HAP-1 (cell line): ENCODE results near the gene RNF11.

Experiments used
- DNase-seq, 2 experiments: peaks; one replicate each; pipeline ENCODE4 v3.0.0-alpha.2; 2016 to 2020; ENCODE audit warnings: low spot score in 2 of 2
- H3K27me3 ChIP-seq: fragments of 250-450 bp; sonication (Bioruptor Pico); 2 replicates; pipeline ENCODE4 v1.5.1; 2020; ENCODE audit warnings: low read depth, mild to moderate bottlenecking, moderate library complexity
- H3K36me3 ChIP-seq: fragments of 250-450 bp; sonication (Bioruptor Pico); replicated peaks from 2 replicates; pipeline ENCODE4 v1.5.1; 2020; ENCODE audit warnings: mild to moderate bottlenecking
- H3K4me1 ChIP-seq: fragments of 250-450 bp; sonication (Bioruptor Pico); 2 replicates; pipeline ENCODE4 v1.5.1; 2020; ENCODE audit warnings: mild to moderate bottlenecking
- H3K4me3 ChIP-seq: fragments of 250-450 bp; sonication (Bioruptor Pico); 2 replicates; pipeline ENCODE4 v1.5.1; 2020; ENCODE audit warnings: mild to moderate bottlenecking, moderate library complexity
- H3K9me3 ChIP-seq: fragments of 250-450 bp; sonication (Bioruptor Pico); 2 replicates; pipeline ENCODE4 v1.5.1; 2020; ENCODE audit warnings: mild to moderate bottlenecking, moderate library complexity
- in situ Hi-C: fragments of 300-500 bp; cut with MboI; formaldehyde crosslinking; loops from 3 replicates; pipeline ENCODE4 v1.14.3; 2020; ENCODE audit warnings: low sequenced_read_pairs, inconsistent platforms, mixed read lengths

Gene RNF11

DNA sequence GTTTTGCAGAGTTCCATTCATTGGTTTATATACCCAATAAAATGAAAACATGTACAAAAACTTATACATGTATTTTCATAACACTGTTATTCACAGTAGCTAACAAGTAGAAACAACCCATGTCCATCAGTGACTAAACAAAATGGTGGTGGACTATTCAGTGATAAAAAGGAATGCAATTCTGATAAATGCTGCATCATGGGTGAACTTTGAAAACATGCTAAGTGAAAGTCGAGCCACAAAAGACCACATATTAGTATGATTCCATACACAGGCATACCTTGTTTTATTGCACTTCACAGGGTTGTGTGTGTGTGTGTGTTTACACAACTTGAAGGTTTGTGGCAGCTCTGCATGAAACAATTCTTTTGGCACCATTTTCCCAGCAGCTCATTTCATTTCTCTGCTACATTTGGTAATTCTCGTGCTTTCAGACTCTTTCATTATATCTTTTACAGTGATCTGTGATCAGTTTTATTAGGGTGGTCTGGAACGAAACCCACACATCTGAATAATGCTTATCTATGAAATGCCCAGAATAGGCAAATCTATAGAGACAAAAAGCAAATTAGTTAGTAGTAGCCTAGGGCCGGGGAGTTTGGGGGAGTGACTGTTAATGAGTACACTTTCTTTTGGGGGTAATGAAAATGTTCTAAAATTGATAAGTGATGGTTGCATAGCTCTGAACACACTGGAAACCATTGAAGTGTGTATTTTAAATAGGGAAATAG lies 27.2 kb downstream of the RNF11 start:
- no peak overlapping the region for H3K4me3 ChIP-seq
- H3K36me3 ChIP-seq: no peaks in the 10 kb centered on the region
- in situ Hi-C loops: no loop called here
- H3K27me3 ChIP-seq: no peaks in the 10 kb centered on the region
- peaks cover 17% of the 10 kb centered on the region for H3K4me1 ChIP-seq
- no peak for DNase-seq
- no peaks in the 10 kb centered on the region for H3K9me3 ChIP-seq

DNA sequence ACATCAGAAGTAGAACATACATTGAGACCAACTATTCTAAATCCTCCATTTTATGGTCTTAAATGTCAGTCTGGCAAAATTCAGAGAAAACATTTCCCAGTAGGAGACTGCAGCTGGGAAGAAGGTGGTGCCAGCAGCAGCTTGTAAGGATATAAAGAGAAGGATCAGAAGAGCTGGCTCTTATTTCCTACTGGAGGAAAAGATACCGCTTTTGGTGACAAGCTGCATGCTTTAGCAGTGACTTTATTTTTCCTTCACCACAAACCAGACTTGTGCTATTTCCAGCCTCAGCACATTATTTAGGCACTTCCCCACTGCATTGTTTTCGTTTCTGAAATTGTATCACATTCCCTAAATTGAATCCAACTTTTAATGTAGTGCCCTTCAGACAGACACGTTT lies 28.4 kb downstream of the RNF11 start:
- in situ Hi-C loops: no loop called here
- no peaks in the 10 kb centered on the region for H3K36me3 ChIP-seq
- no peak overlapping the region for H3K4me3 ChIP-seq
- DNase-seq: no peak
- H3K4me1 ChIP-seq: peaks cover 17% of the 10 kb centered on the region
- no peaks in the 10 kb centered on the region for H3K27me3 ChIP-seq
- no peaks in the 10 kb centered on the region for H3K9me3 ChIP-seq

DNA sequence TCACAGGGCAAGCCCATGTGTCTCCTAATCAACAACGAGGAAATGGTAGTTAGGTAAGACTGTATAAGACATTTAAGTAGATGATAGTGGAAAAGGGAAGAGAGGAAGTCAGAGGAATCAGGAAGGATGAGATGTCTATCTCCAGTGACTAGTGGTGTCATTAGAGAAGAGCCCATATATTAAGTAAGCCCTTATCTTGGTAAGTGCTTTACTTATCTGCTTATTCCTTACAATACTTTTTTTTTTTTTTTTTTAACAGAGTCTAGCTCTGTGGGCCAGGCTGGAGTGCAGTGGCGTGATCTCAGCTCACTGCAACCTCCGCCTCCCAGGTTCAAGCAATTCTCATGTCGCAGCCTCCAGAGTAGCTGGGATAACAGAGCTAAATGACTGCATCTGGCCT lies 29.5 kb downstream of the RNF11 start:
- Histone ChIP-seq H3K27me3 (no peaks in the 10 kb centered on the region), H3K9me3 (no peaks in the 10 kb centered on the region), H3K36me3 (no peaks in the 10 kb centered on the region), H3K4me3 (no peak overlapping the region), H3K4me1 (peaks cover 14% of the 10 kb centered on the region)
- in situ Hi-C loops: no loop called here
- DNase-seq: no peak

- Histone ChIP-seq H3K27me3 (no peaks in the 10 kb centered on the region), H3K4me1 (peaks cover 14% of the 10 kb centered on the region), H3K9me3 (no peaks in the 10 kb centered on the region), H3K36me3 (no peaks in the 10 kb centered on the region), H3K4me3 (no peak overlapping the region)
- in situ Hi-C loops: no loop called here
- no peak for DNase-seq
These were observed 30.1 kb downstream of the RNF11 start for GRCh38 chr1:51266181-51266580.

- Histone ChIP-seq H3K4me1 (peaks cover 18% of the 10 kb centered on the region), H3K4me3 (no peak overlapping the region), H3K9me3 (no peaks in the 10 kb centered on the region), H3K27me3 (no peaks in the 10 kb centered on the region), H3K36me3 (no peaks in the 10 kb centered on the region)
- DNase-seq: no peak
- in situ Hi-C loops: no loop called here
These were observed 30.7 kb downstream of the RNF11 start for GRCh38 chr1:51266791-51267190.

DNA sequence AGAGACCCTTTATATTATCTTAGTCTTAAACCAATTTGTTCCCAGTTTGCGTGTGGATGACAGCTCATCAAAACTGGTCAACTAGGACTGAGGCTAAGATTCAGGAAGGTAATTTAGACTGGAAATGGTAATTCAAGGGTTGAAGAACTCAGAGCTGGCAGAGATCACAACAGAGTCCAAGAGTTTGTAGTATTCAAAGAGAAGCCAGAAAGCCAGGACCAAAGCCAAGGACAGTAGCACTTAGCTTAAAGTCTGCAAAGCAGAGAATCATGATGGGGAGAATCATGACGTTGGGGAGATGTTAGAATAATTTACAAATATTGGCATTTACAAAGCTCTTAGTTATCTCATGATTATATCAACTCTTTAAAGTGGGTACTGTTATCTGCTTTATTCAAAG lies 32.6 kb downstream of the RNF11 start:
- in situ Hi-C loops: no loop called here
- Histone ChIP-seq H3K4me1 (peaks cover 20% of the 10 kb centered on the region), H3K27me3 (no peaks in the 10 kb centered on the region), H3K36me3 (no peaks in the 10 kb centered on the region), H3K4me3 (no peak overlapping the region), H3K9me3 (no peaks in the 10 kb centered on the region)
- no peak for DNase-seq

DNA sequence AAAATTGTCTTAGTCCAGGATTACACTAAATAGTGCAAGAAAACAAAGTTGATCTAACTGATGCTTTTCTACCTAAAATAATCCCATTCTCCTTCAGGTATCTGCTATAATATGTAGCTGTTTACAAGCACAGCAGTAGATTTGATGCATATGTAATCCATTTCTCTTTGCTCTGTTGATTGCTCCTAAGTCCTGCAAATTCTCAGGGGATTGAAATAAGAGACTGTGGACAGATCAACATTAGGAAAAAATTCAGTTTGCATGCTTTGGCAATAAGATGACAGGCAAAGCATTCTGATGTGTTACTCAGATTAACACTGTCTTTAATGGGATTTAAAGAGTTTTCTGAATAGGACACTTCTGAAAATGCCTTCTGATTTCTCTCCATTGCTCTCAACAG lies 34.7 kb downstream of the RNF11 start:
- in situ Hi-C loops: no loop called here

GRCh38 chr1:51272916-51273315 lies 36.8 kb downstream of the RNF11 start:
- Histone ChIP-seq H3K4me3 (no peak overlapping the region), H3K27me3 (no peaks in the 10 kb centered on the region), H3K9me3 (no peaks in the 10 kb centered on the region), H3K4me1 (peaks cover 13% of the 10 kb centered on the region), H3K36me3 (no peaks in the 10 kb centered on the region)
- in situ Hi-C loops: no loop called here
- DNase-seq: no peak

More for the DNA sequence above, 34.7 kb downstream of the RNF11 start:
- no peaks in the 10 kb centered on the region for H3K9me3 ChIP-seq
- no peak for DNase-seq
- no peaks in the 10 kb centered on the region for H3K36me3 ChIP-seq
- no peaks in the 10 kb centered on the region for H3K27me3 ChIP-seq
- peaks cover 17% of the 10 kb centered on the region for H3K4me1 ChIP-seq
- H3K4me3 ChIP-seq: no peak overlapping the region

GRCh38 chr1:51274676-51275075 lies 38.6 kb downstream of the RNF11 start:
- H3K4me3 ChIP-seq: no peak overlapping the region
- in situ Hi-C loops: no loop called here
- no peak for DNase-seq
- no peaks in the 10 kb centered on the region for H3K27me3 ChIP-seq
- no peaks in the 10 kb centered on the region for H3K9me3 ChIP-seq
- no peaks in the 10 kb centered on the region for H3K36me3 ChIP-seq
- peaks cover 13% of the 10 kb centered on the region for H3K4me1 ChIP-seq

DNA sequence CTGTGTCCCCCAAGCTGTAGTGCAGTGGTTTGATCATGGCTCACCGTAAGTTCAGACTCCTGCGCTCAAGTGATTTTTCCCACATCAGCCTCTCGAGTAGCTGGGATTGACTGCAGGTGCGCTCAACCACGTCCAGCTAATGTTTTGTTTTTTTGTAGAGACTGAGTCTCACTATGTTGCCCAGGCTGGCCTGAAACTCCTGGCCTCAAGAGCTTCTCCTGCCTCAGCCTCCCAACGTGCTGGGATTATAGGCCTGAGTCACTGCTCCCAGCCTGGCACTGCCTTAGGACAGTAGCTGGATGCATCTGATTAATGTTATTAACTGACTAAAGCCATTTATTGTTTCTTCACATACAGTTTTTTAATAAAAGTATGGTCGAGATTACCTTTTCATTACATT lies 40.2 kb downstream of the RNF11 start:
- peaks cover 7% of the 10 kb centered on the region for H3K4me1 ChIP-seq
- no peak for DNase-seq

DNA sequence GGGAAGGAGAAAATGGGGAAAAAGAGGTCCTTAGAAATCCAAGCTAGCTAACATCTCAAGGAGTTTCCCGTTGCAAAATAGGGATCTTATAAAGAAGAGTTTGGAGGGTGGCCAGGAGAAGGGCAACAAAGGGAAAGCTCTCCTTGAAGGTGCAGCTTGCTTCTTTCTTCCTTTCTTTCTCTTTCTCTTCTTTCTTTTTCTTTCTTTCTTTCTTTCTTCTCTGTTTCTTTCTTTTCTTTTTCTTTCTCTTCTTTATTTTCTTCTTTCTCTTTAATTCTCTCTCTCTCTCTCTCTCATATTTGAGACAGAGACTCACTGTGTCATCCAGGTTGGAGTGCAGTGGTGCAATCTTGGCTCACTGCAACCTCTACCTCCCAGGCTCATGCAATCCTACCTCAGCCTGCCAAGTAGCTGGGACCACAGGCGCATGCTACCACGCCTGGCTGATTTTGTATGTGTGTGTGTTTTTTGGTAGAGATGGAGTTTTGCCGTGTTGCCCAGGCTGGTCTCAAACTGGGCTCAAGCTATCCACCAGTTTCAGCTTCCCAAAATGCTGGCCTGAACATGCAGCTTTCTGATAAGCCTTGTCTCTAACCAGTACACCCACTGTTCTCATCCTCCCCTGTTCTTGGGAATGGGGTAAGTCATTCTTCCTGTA lies 44.4 kb downstream of the RNF11 start:
- no peaks in the 10 kb centered on the region for H3K36me3 ChIP-seq
- no peaks in the 10 kb centered on the region for H3K9me3 ChIP-seq
- no peaks in the 10 kb centered on the region for H3K27me3 ChIP-seq
- in situ Hi-C loops: no loop called here
- H3K4me3 ChIP-seq: no peak overlapping the region
- no peak for DNase-seq
- no peaks in the 10 kb centered on the region; the same call in 1 of the 2 replicates for H3K4me1 ChIP-seq

More for the DNA sequence above, 40.2 kb downstream of the RNF11 start:
- H3K27me3 ChIP-seq: no peaks in the 10 kb centered on the region
- H3K4me3 ChIP-seq: no peak overlapping the region
- no peaks in the 10 kb centered on the region for H3K9me3 ChIP-seq
- in situ Hi-C loops: no loop called here
- no peaks in the 10 kb centered on the region for H3K36me3 ChIP-seq

DNA sequence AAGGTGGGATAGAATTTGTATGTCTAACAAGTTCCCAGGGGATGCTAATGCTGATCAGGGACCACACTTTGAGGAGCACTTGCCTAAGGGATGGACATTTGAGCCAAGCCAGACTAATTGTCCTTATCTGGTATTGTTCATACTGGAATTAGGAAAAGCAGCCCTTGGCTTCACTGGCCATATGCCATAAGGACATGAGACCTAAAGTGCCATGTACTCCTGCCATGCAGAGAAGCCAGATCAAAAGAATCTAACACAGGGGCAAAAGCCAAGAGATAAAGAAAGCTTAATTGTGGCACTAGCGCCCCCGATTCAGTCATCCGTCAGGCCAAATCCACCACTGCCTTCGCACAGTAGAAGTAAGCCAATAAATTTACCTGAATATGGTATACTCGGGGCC lies 45.7 kb downstream of the RNF11 start:
- in situ Hi-C loops: no loop called here
- H3K27me3 ChIP-seq: no peaks in the 10 kb centered on the region
- DNase-seq: no peak
- H3K9me3 ChIP-seq: no peaks in the 10 kb centered on the region
- no peak overlapping the region for H3K4me3 ChIP-seq
- no peaks in the 10 kb centered on the region for H3K4me1 ChIP-seq
- no peaks in the 10 kb centered on the region for H3K36me3 ChIP-seq

GRCh38 chr1:51282605-51283004 lies 46.5 kb downstream of the RNF11 start:
- H3K9me3 ChIP-seq: no peaks in the 10 kb centered on the region
- in situ Hi-C loops: no loop called here
- no peak overlapping the region for H3K4me3 ChIP-seq

DNA sequence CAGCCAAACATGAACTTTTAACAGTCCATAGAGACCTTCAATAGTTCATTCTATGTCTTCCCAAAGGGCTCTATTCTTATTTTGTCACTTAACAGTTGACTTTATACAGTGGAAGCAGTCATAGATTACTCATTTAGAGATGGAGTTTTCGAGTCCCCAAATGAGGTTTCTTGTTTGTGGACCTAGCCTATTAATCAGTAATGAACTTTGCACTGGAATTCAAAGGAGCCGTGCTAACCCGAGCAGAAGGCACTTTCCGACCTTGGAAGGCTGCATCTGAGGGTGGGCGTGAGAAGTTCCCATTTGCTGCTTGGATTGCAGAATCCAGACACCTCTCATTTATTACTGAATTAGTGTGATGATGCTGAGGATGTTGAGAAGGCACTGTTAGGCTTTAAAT lies 47.9 kb downstream of the RNF11 start:
- Histone ChIP-seq H3K4me1 (peaks cover 3% of the 10 kb centered on the region), H3K4me3 (no peak overlapping the region), H3K9me3 (no peaks in the 10 kb centered on the region), H3K36me3 (no peaks in the 10 kb centered on the region), H3K27me3 (no peaks in the 10 kb centered on the region)
- in situ Hi-C loops: no loop called here
- DNase-seq: no peak

More at GRCh38 chr1:51282605-51283004, 46.5 kb downstream of the RNF11 start:
- no peak for DNase-seq
- Histone ChIP-seq H3K36me3 (no peaks in the 10 kb centered on the region), H3K27me3 (no peaks in the 10 kb centered on the region), H3K4me1 (peaks cover 2% of the 10 kb centered on the region; the same call in 1 of the 2 replicates)
